HTR-8/SVneo (cell line): Measurements from ENCODE around the gene KCTD5.
"Not testable (repeated sequence)": the region's sequence is repeated elsewhere in the genome, so short reads cannot be mapped to it uniquely, and the experiment has no call there.

ENCODE experiments used
- DNase-seq: peaks from one replicate; pipeline ENCODE4 v3.0.0; 2011; ENCODE audit warnings: low spot score, mixed read lengths; ENCODE audit not compliant: insufficient read length
- FAIRE-seq: peaks from 2 replicates; lab custom pipeline; 2011; peaks lifted over from hg19 to GRCh38; lab: Jason Lieb, UNC

Gene KCTD5, protein sequence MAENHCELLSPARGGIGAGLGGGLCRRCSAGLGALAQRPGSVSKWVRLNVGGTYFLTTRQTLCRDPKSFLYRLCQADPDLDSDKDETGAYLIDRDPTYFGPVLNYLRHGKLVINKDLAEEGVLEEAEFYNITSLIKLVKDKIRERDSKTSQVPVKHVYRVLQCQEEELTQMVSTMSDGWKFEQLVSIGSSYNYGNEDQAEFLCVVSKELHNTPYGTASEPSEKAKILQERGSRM

DNA sequence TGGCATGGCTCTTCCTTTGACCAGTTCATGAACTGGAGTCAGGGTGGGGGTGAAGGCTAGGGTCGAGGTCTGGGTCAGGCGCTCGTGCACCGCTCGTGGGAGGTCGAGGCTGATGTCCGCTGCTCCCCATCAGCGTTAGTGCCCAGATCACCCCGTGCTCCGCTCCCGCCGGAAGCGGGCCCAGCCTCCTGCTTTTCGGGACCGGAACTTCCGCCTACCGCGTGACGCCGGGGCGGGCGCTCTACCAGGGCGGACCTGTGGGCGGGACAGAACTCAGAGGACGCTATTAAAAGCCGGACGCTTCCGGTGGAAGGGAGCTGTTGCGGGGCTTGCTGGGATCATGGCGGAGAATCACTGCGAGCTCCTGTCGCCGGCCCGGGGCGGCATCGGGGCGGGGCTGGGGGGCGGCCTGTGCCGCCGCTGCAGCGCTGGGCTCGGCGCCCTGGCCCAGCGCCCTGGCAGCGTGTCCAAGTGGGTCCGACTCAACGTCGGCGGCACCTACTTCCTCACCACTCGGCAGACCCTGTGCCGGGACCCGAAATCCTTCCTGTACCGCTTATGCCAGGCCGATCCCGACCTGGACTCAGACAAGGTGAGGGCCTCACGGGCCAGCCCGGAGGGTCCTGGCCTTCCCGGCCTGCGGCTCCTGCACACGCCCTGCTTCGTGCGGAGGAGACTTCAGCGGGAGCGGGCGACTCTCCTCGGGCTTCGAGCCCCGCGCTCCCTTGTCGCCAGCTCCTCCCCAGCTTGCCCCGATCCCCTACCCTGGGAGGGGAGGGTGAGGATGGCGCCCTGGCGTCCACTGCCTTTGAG, at the start of gene KCTD5:
Gene KCTD5 (plus strand): TSS at position 315 of the 813 bp plus-strand sequence. CDS start 26 bp downstream, at position 341.
- FAIRE-seq, result no peak
- DNase-seq, result peak; percentile 95

- not testable (repeated sequence) for DNase-seq
- FAIRE-seq, result peak; percentile 84
Observed at GRCh38 chr16:2639071-2639721, 43.1 kb upstream of the KCTD5 start.

DNA sequence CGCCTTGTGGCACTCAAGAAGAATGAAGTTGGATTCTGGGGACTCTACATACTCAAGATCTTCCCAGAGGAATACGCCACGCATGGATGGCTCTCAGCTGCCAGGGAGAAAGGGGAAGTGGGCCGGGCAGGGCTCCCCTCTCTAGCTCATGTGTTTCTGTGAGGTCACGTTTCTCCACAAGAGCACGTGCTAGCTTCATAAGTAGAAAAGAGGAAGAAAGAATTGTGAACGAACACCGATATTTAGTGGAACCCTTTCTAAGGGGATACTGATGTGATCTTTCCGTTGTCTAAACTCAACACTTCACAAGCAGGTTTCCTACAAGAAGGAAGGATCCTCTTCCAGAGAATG, 42.6 kb upstream of the KCTD5 start:
- FAIRE-seq, DNase-seq: not testable (repeated sequence)

GRCh38 chr16:2642561-2642960, 39.8 kb upstream of the KCTD5 start:
- not testable (repeated sequence) for FAIRE-seq, DNase-seq

GRCh38 chr16:2644754-2645453, 37.4 kb upstream of the KCTD5 start:
- DNase-seq, FAIRE-seq: not testable (repeated sequence)

DNA sequence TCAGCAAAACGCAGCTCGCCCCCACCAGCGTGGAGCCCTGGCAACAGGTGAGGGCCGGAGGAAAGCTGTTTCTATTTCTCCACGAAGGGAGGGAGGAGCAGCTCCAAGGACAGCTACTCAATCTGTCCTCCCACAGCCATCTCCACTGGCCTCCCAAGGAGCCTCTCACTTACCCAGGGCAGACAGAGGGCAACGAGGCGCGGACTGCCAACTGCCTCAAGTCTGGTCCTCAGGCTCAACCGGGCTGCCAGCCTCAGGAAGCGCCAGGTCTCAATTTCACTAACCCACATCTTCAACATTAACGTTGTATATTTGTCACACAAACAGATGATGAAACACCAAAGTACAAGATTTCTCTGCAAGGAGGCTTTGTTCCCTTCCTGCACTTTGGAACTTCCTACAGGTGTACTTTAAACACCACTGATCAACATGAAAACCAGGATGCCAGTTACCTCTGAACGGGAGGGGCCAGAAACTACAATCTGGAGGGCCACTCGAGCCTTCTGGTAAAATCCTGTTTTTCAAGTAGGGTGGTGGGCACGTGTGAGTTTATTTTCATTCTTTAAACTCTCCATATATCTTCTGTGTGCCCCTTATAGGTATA, 31.0 kb upstream of the KCTD5 start:
- DNase-seq, FAIRE-seq: not testable (repeated sequence)

GRCh38 chr16:2653915-2654314, 28.4 kb upstream of the KCTD5 start:
- not testable (repeated sequence) for DNase-seq
- peak; percentile 26 for FAIRE-seq

- FAIRE-seq, DNase-seq: not testable (repeated sequence)
Observed at GRCh38 chr16:2654949-2655348, 27.4 kb upstream of the KCTD5 start.

- FAIRE-seq (no peak), DNase-seq (no peak)
Observed at GRCh38 chr16:2656985-2657384, 25.3 kb upstream of the KCTD5 start.

DNA sequence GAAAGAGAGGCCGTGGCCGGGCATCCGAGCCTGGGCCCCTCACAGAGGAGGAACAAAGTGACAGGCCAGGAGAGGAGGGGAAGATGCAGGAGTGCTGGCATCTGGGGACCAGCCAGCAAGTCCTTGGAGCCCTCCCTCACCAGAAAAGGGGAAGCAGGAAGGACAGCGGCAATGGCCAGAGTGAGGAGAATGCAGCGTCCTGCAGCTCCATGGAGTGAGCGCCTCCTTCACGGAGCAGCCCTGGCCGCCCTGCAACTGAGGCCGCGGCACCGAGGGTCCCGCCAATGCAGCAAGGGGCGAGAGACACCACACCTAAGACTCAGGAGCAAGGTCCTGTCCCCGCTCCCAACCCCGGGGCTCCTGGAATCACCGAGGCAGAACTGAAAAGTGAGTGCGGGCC, 24.5 kb upstream of the KCTD5 start:
- FAIRE-seq, DNase-seq: not testable (repeated sequence)

- not testable (repeated sequence) for DNase-seq, FAIRE-seq
Observed at GRCh38 chr16:2659560-2659959, 22.8 kb upstream of the KCTD5 start.

- DNase-seq, FAIRE-seq: not testable (repeated sequence)
Observed at GRCh38 chr16:2660014-2660662, 22.2 kb upstream of the KCTD5 start.

DNA sequence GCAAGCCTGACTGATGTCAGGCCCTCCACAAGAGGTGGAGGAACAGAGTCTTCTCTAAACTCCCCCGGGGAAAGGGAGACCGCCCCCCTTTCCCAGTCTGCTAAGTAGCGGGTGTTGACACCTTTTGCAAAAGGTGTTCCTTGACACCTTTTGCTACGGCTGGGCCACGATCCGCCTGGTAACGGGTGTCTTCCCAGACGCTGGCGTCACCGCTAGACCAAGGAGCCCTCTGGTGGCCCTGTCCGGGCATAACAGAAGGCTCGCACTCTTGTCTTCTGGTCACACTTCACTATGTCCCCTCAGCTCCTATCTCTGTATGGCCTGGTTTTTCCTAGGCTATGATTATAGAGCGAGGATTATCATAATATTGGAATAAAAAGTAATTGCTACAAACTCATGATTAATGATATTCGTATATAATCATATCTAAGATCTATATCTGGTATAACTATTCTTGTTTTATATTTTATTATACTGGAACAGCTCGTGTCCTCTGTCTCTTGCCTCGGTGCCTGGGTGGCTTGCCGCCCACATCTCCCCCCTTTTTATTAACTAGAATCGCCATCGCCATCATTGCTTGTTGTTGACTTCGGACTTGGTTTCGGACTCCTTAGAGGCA, 21.5 kb upstream of the KCTD5 start:
- not testable (repeated sequence) for DNase-seq, FAIRE-seq

DNA sequence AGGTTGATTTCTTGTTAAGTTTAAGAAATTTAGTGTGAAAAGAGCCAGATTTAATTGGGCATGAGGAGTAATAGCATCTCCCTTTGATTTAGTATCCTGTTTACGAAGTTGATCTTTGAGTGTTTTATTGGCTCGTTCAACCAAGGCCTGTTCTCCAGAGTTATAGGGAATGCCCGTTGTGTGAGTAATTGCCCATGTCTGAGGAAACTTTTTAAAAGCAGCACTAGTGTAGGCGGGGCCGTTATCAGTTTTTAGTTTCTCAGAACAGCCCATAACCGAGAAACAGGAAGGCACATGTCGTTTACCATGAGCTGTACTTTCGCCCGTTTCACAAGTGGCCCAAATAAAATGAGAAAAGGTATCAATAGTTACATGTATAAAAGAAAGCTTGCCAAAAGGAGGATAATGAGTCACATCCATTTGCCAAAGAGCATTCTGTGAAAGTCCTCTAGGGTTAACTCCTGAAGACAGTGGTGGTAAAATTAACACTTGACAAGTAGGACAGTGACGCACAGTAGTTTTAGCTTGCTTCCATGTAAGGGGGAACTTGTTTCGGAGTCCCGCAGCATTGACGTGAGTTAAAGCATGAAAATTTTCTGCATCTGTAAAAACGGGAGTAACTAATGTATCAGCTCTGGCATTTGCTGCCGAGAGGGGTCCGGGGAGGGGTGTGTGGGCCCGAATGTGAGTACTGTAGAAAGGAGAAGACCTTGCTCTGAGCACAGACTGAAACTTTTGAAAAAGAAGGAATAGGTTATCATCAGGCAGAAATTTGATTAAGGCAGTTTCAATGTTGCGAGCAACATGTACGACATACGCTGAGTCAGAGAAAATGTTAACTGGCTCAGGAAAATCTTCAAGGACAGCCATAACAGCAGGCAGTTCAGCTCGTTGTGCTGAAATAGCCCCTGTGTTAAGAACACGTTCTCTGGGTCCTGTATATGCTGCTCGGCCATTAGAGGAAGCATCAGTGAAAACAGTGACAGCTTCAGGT, 18.5 kb upstream of the KCTD5 start:
- FAIRE-seq (no peak), DNase-seq (no peak)

DNA sequence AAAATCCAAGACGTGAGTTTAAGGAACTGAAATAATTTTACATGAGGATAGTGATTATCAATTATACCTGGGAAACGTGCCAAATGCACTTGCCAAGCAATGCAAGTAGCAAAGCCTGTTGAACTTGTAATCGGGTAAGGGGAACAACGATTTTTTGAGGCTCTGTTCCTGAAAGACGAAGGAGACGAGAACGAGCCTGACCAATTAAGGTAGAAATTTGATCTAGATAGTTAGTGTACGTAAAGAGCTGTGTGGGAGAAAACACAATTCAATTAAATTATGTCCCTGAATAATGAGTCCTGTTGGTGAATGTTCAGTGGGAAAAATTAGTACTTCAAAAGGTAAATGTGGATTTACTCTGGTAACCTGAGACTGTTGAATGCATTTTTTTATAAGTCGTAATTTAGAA, 17.7 kb upstream of the KCTD5 start:
- FAIRE-seq, result no peak
- no peak for DNase-seq

GRCh38 chr16:2666671-2667070, 15.7 kb upstream of the KCTD5 start:
- FAIRE-seq, DNase-seq: not testable (repeated sequence)

DNA sequence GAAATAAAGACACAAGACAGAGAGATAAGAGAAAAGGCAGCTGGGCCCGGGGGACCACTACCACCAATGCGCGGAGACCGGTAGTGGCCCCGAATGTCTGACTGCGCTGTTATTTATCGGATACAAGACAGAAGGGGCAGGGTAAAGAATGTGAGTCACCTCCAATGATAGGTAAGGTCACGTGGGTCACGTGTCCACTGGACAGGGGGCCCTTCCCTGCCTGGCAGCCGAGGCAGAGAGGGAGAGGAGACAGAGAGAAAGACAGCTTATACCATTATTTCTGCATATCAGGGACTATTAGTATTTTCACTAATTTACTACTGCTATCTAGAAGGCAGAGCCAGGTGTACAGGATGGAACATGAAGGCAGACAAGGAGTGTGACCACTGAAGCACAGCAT, 12.7 kb upstream of the KCTD5 start:
- not testable (repeated sequence) for DNase-seq, FAIRE-seq

DNA sequence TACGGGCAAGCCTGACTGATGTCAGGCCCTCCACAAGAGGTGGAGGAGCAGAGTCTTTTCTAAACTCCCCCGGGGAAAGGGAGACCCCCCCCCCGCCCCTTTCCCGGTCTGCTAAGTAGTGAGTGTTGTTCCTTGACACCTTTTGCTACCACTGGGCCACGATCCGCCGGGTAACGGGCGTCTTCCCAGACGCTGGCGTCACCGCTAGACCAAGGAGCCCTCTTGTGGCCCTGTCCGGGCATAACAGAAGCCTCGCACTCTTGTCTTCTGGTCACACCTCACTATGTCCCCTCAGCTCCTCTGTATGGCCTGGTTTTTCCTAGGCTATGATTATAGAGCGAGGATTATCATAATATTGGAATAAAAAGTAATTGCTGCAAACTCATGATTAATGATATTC, 12.3 kb upstream of the KCTD5 start:
- not testable (repeated sequence) for DNase-seq, FAIRE-seq
